HEK293 (cell line): Measurements from ENCODE around the gene KCNK1.
A peak's percentile ranks its signal among the peaks of the same experiment; 100 is the strongest.

ENCODE experiments used
- CTCF ChIA-PET: fragments of 350-600 bp; formaldehyde crosslinking; extraction: SDS; loops from one replicate; lab custom pipeline; 2021; ENCODE audit warnings: antibody characterized with exemption; lab: Yijun Ruan, JAX
- POLR2A ChIA-PET: fragments of 300-600 bp; formaldehyde crosslinking; extraction: SDS; loops from one replicate; lab custom pipeline; 2020; ENCODE audit warnings: antibody characterized with exemption, inconsistent platforms; lab: Yijun Ruan, JAX
- H3K27ac ChIP-seq: fragments of 200-500 bp; sonication (Bioruptor generic); 2 replicates; pipeline ENCODE4 v1.5.1; 2014; ENCODE audit warnings: low read depth, low read length, control low read depth, inconsistent platforms; ENCODE audit errors: extremely low read depth
- H3K36me3 ChIP-seq, 2 experiments: fragments of 200-500 bp in 1 of 2; sonication (Bioruptor generic) in 1 of 2; 1 replicate in 1 of 2; 2 replicates in 1 of 2; pipeline ENCODE4 v1.5.1; 2014 to 2017; ENCODE audit warnings: inconsistent platforms in 2 of 2, low read length in 2 of 2; ENCODE audit not compliant: control insufficient read depth in 2 of 2, insufficient read depth in 1 of 2
- H3K4me1 ChIP-seq: fragments of 200-500 bp; sonication (Bioruptor generic); 2 replicates; pipeline ENCODE4 v1.5.1; 2014; ENCODE audit warnings: mild to moderate bottlenecking, low read length, inconsistent platforms; ENCODE audit not compliant: control insufficient read depth, insufficient read depth
- H3K4me3 ChIP-seq: 2 replicates; pipeline ENCODE4 v1.5.1; 2011; ENCODE audit warnings: low read depth, mild to moderate bottlenecking, control low read depth, low read length, moderate library complexity
- H3K9me3 ChIP-seq: fragments of 200-500 bp; sonication (Bioruptor generic); 2 replicates; pipeline ENCODE4 v1.5.1; 2014; ENCODE audit warnings: low read depth, low read length, inconsistent platforms; ENCODE audit not compliant: control insufficient read depth, insufficient read depth
- PATZ1 ChIP-seq: fragments of 450-650 bp; formaldehyde crosslinking; IDR thresholded peaks from 2 replicates; pipeline ENCODE4 v1.5.1; 2016; ENCODE audit warnings: missing biosample characterization, missing genetic modification characterization
- PRDM10 ChIP-seq: fragments of 450-650 bp; formaldehyde crosslinking; IDR thresholded peaks from 2 replicates; pipeline ENCODE4 v1.5.1; 2016; ENCODE audit warnings: missing biosample characterization, missing genetic modification characterization
- TRIM28 ChIP-seq: IDR thresholded peaks from 2 replicates; pipeline ENCODE4 v1.6.1; 2011; ENCODE audit warnings: low read length, control low read depth, borderline replicate concordance
- ZBTB44 ChIP-seq: fragments of 450-650 bp; IDR thresholded peaks from 2 replicates; pipeline ENCODE4 v1.5.1; 2018; ENCODE audit warnings: missing biosample characterization, mild to moderate bottlenecking, missing genetic modification characterization
- ZBTB7A ChIP-seq: fragments of 450-650 bp; formaldehyde crosslinking; IDR thresholded peaks from 2 replicates; pipeline ENCODE4 v1.5.1; 2016; ENCODE audit warnings: low read depth, missing biosample characterization, missing genetic modification characterization
- ZBTB8A ChIP-seq: fragments of 450-650 bp; formaldehyde crosslinking; IDR thresholded peaks from 2 replicates; pipeline ENCODE4 v1.5.1; 2016; ENCODE audit warnings: missing biosample characterization, missing genetic modification characterization
- ZNF10 ChIP-seq: fragments of 450-650 bp; formaldehyde crosslinking; IDR thresholded peaks from 2 replicates; pipeline ENCODE4 v1.5.1; 2017; ENCODE audit warnings: missing biosample characterization, missing genetic modification characterization
- ZNF184 ChIP-seq: fragments of 450-650 bp; IDR thresholded peaks from 2 replicates; pipeline ENCODE4 v1.5.1; 2018; ENCODE audit warnings: missing biosample characterization, mild to moderate bottlenecking, missing genetic modification characterization
- ZNF2 ChIP-seq: fragments of 450-650 bp; formaldehyde crosslinking; IDR thresholded peaks from 2 replicates; pipeline ENCODE4 v1.5.1; 2016; ENCODE audit warnings: missing biosample characterization, missing genetic modification characterization
- ZNF280C ChIP-seq: fragments of 450-650 bp; formaldehyde crosslinking; IDR thresholded peaks from 2 replicates; pipeline ENCODE4 v1.5.1; 2016; ENCODE audit warnings: missing biosample characterization, missing genetic modification characterization
- ZNF280D ChIP-seq: fragments of 450-650 bp; formaldehyde crosslinking; IDR thresholded peaks from 2 replicates; pipeline ENCODE4 v1.5.1; 2016; ENCODE audit warnings: missing biosample characterization, missing genetic modification characterization
- ZNF513 ChIP-seq: fragments of 450-650 bp; IDR thresholded peaks from 2 replicates; pipeline ENCODE4 v1.5.1; 2018; ENCODE audit warnings: missing biosample characterization, missing genetic modification characterization
- ZNF561 ChIP-seq: fragments of 450-650 bp; IDR thresholded peaks from 2 replicates; pipeline ENCODE4 v1.5.1; 2018; ENCODE audit warnings: missing biosample characterization, missing genetic modification characterization, borderline replicate concordance
- ZNF596 ChIP-seq: fragments of 450-650 bp; IDR thresholded peaks from 2 replicates; pipeline ENCODE4 v1.5.0; 2018; ENCODE audit warnings: missing biosample characterization, mild to moderate bottlenecking, missing genetic modification characterization, moderate library complexity
- ZNF600 ChIP-seq: fragments of 450-650 bp; formaldehyde crosslinking; IDR thresholded peaks from 2 replicates; pipeline ENCODE4 v1.5.1; 2016; ENCODE audit warnings: missing biosample characterization, missing genetic modification characterization
- ZNF639 ChIP-seq: fragments of 450-650 bp; formaldehyde crosslinking; IDR thresholded peaks from 2 replicates; pipeline ENCODE4 v1.5.1; 2016; ENCODE audit warnings: missing biosample characterization, missing genetic modification characterization
- ZNF660 ChIP-seq: fragments of 450-650 bp; IDR thresholded peaks from 2 replicates; pipeline ENCODE4 v1.5.1; 2018; ENCODE audit warnings: missing biosample characterization, mild to moderate bottlenecking, missing genetic modification characterization
- ZNF768 ChIP-seq: fragments of 450-650 bp; formaldehyde crosslinking; IDR thresholded peaks from 2 replicates; pipeline ENCODE4 v1.5.1; 2018; ENCODE audit warnings: missing biosample characterization, mild to moderate bottlenecking, missing genetic modification characterization
- ZNF777 ChIP-seq: fragments of 450-650 bp; formaldehyde crosslinking; IDR thresholded peaks from 2 replicates; pipeline ENCODE4 v1.5.1; 2017; ENCODE audit warnings: missing biosample characterization, missing genetic modification characterization, borderline replicate concordance
- ZSCAN30 ChIP-seq: fragments of 450-650 bp; IDR thresholded peaks from 2 replicates; pipeline ENCODE4 v1.5.1; 2018; ENCODE audit warnings: missing biosample characterization, mild to moderate bottlenecking, missing genetic modification characterization, moderate library complexity

The KCNK1 gene

GRCh38 chr1:233656032-233656635 is 42.2 kb downstream of the KCNK1 start:
- no peak overlapping the region for H3K4me3 ChIP-seq
- ChIA-PET POLR2A (no interaction called here), CTCF (interaction anchor here (0.6 to 0.7 kb wide), 2 partner anchors 50 to 289 kb away, joined by 3 to 6 read pairs; no protein-coding TSS in a partner anchor)
- H3K9me3 ChIP-seq, result no peaks in the 10 kb centered on the region
- H3K27ac ChIP-seq, result no peak overlapping the region
- peaks cover 20% of the 10 kb centered on the region for H3K4me1 ChIP-seq
- peaks cover 0 to 7% of the 10 kb centered on the region in 2 experiments; a peak in 1 of 3 replicates for H3K36me3 ChIP-seq
- TF ChIP-seq PRDM10 (tag by site-specific recombination) (no peak; the same call in 1 of the 2 replicates), ZNF660 (tag by site-specific recombination) (0 out of 2 replicates have a peak, but pooled peaks have one; percentile 31), ZNF2 (tag by site-specific recombination) (peak; percentile 51; the same call in 1 of the 2 replicates), ZBTB7A (tag by site-specific recombination) (no peak), ZBTB8A (tag by site-specific recombination) (no peak), ZBTB44 (tag by site-specific recombination) (peak; percentile 84; the same call in 1 of the 2 replicates), ZNF184 (0 out of 2 replicates have a peak, but pooled peaks have one; percentile 32), ZNF600 (tag by site-specific recombination) (peak; percentile 72), ZNF561 (peak; percentile 72; the same call in 1 of the 2 replicates), TRIM28 (0 out of 2 replicates have a peak, but pooled peaks have one; percentile 49), ZNF639 (peak; percentile 35; the same call in 1 of the 2 replicates), ZNF777 (tag by site-specific recombination) (no peak), ZNF280D (tag by site-specific recombination) (no peak), ZNF768 (tag by site-specific recombination) (no peak), ZNF10 (tag by site-specific recombination) (peak; percentile 100), ZNF596 (peak; percentile 58; the same call in 1 of the 2 replicates), ZNF280C (no peak), PATZ1 (tag by site-specific recombination) (0 out of 2 replicates have a peak, but pooled peaks have one; percentile 19), ZSCAN30 (tag by site-specific recombination) (peak; percentile 53; the same call in 1 of the 2 replicates), ZNF513 (0 out of 2 replicates have a peak, but pooled peaks have one; percentile 33)
